OCI-LY7 (cell line): ENCODE results near the gene PRR20D. TPM values are rescaled to one million over a fixed set of nuclear protein-coding genes. Genes with fewer than 3 reads are reported as not detected.
"Not testable (repeated sequence)": the region's sequence is repeated elsewhere in the genome, so short reads cannot be mapped to it uniquely, and the experiment has no call there.

Experiments used
- Bru-seq: library from RNA; stranded (reverse); fragments of 400-500 nt; gene quantifications from one replicate; lab custom pipeline; 2021; lab: Mats Ljungman, UMichigan
- BruChase-seq, 2 experiments: library from RNA; stranded (reverse); fragments of 400-500 nt; gene quantifications; one replicate each; lab custom pipeline; 2021; lab: Mats Ljungman, UMichigan
- BruUV-seq: library from RNA; stranded (reverse); fragments of 400-500 nt; replicated peaks from 2 replicates; lab custom pipeline; 2021; lab: Mats Ljungman, UMichigan
- CTCF ChIA-PET: fragments of 300-600 bp; sonication (Branson Sonifier 250); formaldehyde crosslinking; loops from one replicate; lab custom pipeline; 2022; ENCODE audit warnings: antibody characterized with exemption; ENCODE audit not compliant: unreplicated experiment; lab: Charles Lee
- POLR2A ChIA-PET: fragments of 300-600 bp; sonication (Branson Sonifier 250); formaldehyde crosslinking; loops from one replicate; lab custom pipeline; 2022; ENCODE audit warnings: antibody characterized with exemption; lab: Charles Lee
- DNase-seq: peaks from one replicate; pipeline ENCODE4 v3.0.0-alpha.2; 2015; ENCODE audit warnings: low spot score
- H2AFZ ChIP-seq: fragments of 200-600 bp; sonication (generic), shearing (Covaris generic); 2 replicates; pipeline ENCODE4 v1.6.1; 2014; ENCODE audit warnings: mild to moderate bottlenecking, antibody characterized with exemption, low read length, moderate library complexity
- H3K27ac ChIP-seq: fragments of 200-600 bp; sonication (generic); 2 replicates; pipeline ENCODE4 v1.5.1; 2014; ENCODE audit warnings: mixed run types, low read depth, mild to moderate bottlenecking, moderate library complexity, low read length, inconsistent platforms; ENCODE audit not compliant: poor library complexity, severe bottlenecking
- H3K36me3 ChIP-seq: fragments of 200-600 bp; sonication (generic); 2 replicates; pipeline ENCODE4 v1.6.1; 2014; ENCODE audit warnings: mild to moderate bottlenecking, antibody characterized with exemption, low read length, moderate library complexity, mixed read lengths; ENCODE audit not compliant: insufficient read depth
- H3K4me1 ChIP-seq: fragments of 200-600 bp; sonication (generic); 2 replicates; pipeline ENCODE4 v1.5.1; 2014; ENCODE audit warnings: mild to moderate bottlenecking, low read length; ENCODE audit not compliant: insufficient read depth, poor library complexity, severe bottlenecking
- H3K4me2 ChIP-seq: fragments of 200-600 bp; sonication (generic); 2 replicates; pipeline ENCODE4 v1.6.1; 2014; ENCODE audit warnings: mild to moderate bottlenecking, low read length
- H3K4me3 ChIP-seq: fragments of 200-600 bp; sonication (generic); 2 replicates; pipeline ENCODE4 v1.5.1; 2014; ENCODE audit warnings: mild to moderate bottlenecking, low read depth, low read length; ENCODE audit not compliant: poor library complexity, severe bottlenecking
- H3K79me2 ChIP-seq: fragments of 200-600 bp; sonication (generic); 2 replicates; pipeline ENCODE4 v1.6.1; 2016; ENCODE audit warnings: low read depth, mild to moderate bottlenecking, low read length, moderate library complexity, mixed read lengths; ENCODE audit not compliant: insufficient read depth
- H3K9me2 ChIP-seq: fragments of 200-600 bp; sonication (generic); 2 replicates; pipeline ENCODE4 v1.6.1; 2016; ENCODE audit warnings: mild to moderate bottlenecking, low read length, mixed read lengths; ENCODE audit not compliant: insufficient read depth
- H3K9me3 ChIP-seq: fragments of 200-600 bp; sonication (generic); 2 replicates; pipeline ENCODE4 v1.6.1; 2014; ENCODE audit warnings: mild to moderate bottlenecking, mixed run types, low read length, mixed read lengths
- H4K20me1 ChIP-seq: fragments of 200-600 bp; sonication (generic); 2 replicates; pipeline ENCODE4 v1.6.1; 2014; ENCODE audit warnings: mild to moderate bottlenecking, antibody characterized with exemption, low read length, moderate library complexity, mixed read lengths; ENCODE audit not compliant: insufficient read depth
- EZH2phosphoT487 ChIP-seq: fragments of 200-600 bp; sonication (generic); IDR thresholded peaks from 2 replicates; pipeline ENCODE4 v1.6.1; 2018; ENCODE audit warnings: low read depth, borderline replicate concordance, mild to moderate bottlenecking, mixed run types, antibody characterized with exemption, low read length, moderate library complexity, mixed read lengths
- intact Hi-C: fragments of 100-400 bp; cut with micrococcal nuclease; formaldehyde crosslinking; loops from one replicate; pipeline ENCODE4 v1.10.0; 2022; ENCODE audit not compliant: unreplicated experiment
- long read RNA-seq: library from polyadenylated mRNA; stranded (forward); transcript quantifications from one replicate; pipeline ENCODE4 v2.0.0, GENCODE V29; 2022
- total RNA-seq, 2 experiments: library from RNA; depleted of rRNA in 1 of 2; stranded (reverse); fragments of >200 nt in 1 of 2; shearing (Covaris generic) in 1 of 2; gene quantifications; 2 replicates each; pipeline ENCODE4 v1.2.3, GENCODE V29; 2014 to 2022
- TF ChIP-seq, protein P1 (sequence below): fragments of 200-600 bp; sonication (generic); conservative IDR thresholded peaks from 2 replicates; pipeline ENCODE4 v1.5.1; 2014; ENCODE audit warnings: mild to moderate bottlenecking, antibody characterized with exemption, low read length, moderate library complexity, mixed read lengths

Gene PRR20D
- total RNA-seq (2014; rRNA removed; shearing (Covaris generic)) = not detected in 2 replicates
- not detected in 2 replicates for total RNA-seq (2022)
- not detected for Bru-seq, nascent RNA
- not detected for BruChase-seq, experiment 1, labeled RNA remaining after a 6-hour chase
- BruChase-seq, experiment 2, labeled RNA remaining after a 2-hour chase = not detected
- long read RNA-seq = 0 reads

DNA sequence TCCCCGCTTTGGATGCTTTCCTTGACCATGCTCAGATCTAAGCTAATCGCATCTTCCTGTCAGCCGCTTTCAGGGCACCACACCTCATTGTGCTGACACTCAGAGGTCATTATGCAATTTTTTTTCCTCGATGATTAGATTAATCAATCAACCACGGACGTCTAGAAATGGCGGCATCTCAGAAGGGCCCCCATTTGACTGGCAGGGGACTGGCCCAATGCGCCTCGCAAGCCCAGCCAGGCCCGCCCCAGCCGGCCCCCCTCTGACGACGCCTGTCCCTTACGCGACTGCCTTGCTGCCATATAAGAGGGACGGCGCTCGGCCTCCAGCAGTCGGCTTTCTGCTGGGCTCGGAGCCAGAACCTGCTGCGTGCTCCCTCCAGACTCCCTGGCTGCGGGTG lies at the start of gene PRR20D:
PRR20D (plus strand) TSS at position 301 of the 400 bp plus-strand sequence. CDS start 387 bp downstream, outside the sequence.
- H3K4me2 ChIP-seq, H3K27ac ChIP-seq, H3K36me3 ChIP-seq, H4K20me1 ChIP-seq, H3K9me2 ChIP-seq, H3K4me1 ChIP-seq, CTCF ChIA-PET, H3K4me3 ChIP-seq, H3K79me2 ChIP-seq, intact Hi-C loops, POLR2A ChIA-PET, BruUV-seq, H3K9me3 ChIP-seq, H2AFZ ChIP-seq, DNase-seq: not testable (repeated sequence)

DNA sequence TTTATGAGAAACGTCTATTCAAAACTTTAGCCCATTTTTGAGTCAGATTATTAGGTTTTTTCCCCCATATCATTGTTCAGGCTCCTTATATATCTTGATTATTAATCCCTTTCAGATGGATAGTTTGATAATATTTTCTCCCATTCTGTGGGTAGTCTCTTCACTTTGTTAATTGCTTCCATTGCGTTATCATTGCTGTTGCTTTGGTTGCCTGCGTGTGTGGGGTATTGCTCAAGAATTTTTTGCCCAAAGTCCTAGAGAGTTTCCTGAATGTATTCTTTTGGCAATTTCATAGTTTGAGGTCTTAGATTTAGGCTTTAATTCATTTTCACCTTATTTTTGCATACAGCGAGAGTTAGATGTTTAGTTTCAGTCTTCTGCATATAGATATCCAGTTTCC lies 45.5 kb upstream of the PRR20D start:
- no peaks in the 10 kb centered on the region for H3K36me3 ChIP-seq
- no peak overlapping the region for H3K27ac ChIP-seq
- H3K79me2 ChIP-seq = no peaks in the 10 kb centered on the region
- 0 out of 2 replicates have a peak, but pooled peaks cover 9% of the 10 kb centered on the region for H3K9me3 ChIP-seq
- BruUV-seq = no TSS peak
- TF ChIP-seq, protein P1, sequence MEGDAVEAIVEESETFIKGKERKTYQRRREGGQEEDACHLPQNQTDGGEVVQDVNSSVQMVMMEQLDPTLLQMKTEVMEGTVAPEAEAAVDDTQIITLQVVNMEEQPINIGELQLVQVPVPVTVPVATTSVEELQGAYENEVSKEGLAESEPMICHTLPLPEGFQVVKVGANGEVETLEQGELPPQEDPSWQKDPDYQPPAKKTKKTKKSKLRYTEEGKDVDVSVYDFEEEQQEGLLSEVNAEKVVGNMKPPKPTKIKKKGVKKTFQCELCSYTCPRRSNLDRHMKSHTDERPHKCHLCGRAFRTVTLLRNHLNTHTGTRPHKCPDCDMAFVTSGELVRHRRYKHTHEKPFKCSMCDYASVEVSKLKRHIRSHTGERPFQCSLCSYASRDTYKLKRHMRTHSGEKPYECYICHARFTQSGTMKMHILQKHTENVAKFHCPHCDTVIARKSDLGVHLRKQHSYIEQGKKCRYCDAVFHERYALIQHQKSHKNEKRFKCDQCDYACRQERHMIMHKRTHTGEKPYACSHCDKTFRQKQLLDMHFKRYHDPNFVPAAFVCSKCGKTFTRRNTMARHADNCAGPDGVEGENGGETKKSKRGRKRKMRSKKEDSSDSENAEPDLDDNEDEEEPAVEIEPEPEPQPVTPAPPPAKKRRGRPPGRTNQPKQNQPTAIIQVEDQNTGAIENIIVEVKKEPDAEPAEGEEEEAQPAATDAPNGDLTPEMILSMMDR = no peak
- TF ChIP-seq EZH2phosphoT487 = no peak
- H3K4me3 ChIP-seq = no peak overlapping the region
- no peak for DNase-seq
- intact Hi-C loops = no loop called here
- ChIA-PET CTCF (no interaction called here), POLR2A (no interaction called here)
- no peak overlapping the region for H3K4me2 ChIP-seq
- no peak overlapping the region for H2AFZ ChIP-seq
- no peaks in the 10 kb centered on the region for H3K9me2 ChIP-seq
- no peaks in the 10 kb centered on the region for H3K4me1 ChIP-seq
- H4K20me1 ChIP-seq = no peaks in the 10 kb centered on the region

DNA sequence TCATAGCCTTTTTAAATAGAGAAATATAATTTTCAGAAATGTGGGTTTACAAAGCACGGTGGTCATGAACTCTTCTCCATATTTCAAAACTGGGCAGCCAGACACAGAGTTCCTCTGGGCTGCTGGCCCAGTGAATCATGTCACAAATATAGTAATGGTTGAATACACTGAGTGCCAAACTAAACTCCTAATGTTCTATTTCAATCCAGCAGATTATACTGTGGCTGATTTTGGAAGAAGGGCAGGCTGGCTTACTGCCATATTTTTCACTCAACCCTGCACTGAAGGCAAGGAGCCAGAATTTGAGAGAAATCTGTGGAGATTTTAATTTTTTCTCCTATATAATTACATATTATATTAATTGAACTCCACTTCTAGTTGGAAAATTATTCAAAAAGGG lies 36.8 kb upstream of the PRR20D start:
- ChIA-PET CTCF (no interaction called here), POLR2A (no interaction called here)
- no peak overlapping the region for H3K4me2 ChIP-seq
- H3K36me3 ChIP-seq = no peaks in the 10 kb centered on the region
- no peaks in the 10 kb centered on the region for H4K20me1 ChIP-seq
- intact Hi-C loops = no loop called here
- no peak for DNase-seq
- no peak overlapping the region for H3K4me3 ChIP-seq
- no peak overlapping the region for H2AFZ ChIP-seq
- H3K9me3 ChIP-seq = 0 out of 2 replicates have a peak, but pooled peaks cover 4% of the 10 kb centered on the region
- TF ChIP-seq, protein P1 = no peak
- no peak for TF ChIP-seq EZH2phosphoT487
- no peaks in the 10 kb centered on the region for H3K79me2 ChIP-seq
- H3K4me1 ChIP-seq = no peaks in the 10 kb centered on the region
- BruUV-seq = no TSS peak
- no peak overlapping the region for H3K27ac ChIP-seq
- no peaks in the 10 kb centered on the region for H3K9me2 ChIP-seq
